Cardiac fibroblast (primary cell): Measurements from ENCODE around the gene NDUFA13.

Experiments used
- DNase-seq, 2 donors: peaks; one replicate each; pipeline versions ENCODE4 v3.0.0 to v3.0.0-alpha.2; 2010; ENCODE audit warnings: low read depth in 2 of 2
- H3K4me3 ChIP-seq, 2 donors: replicated peaks in 1 of 2; 1 replicate in 1 of 2; 2 replicates in 1 of 2; pipeline ENCODE4 v1.5.1; 2011; ENCODE audit warnings: low read depth in 2 of 2, low read length in 2 of 2, mild to moderate bottlenecking in 2 of 2, moderate library complexity in 1 of 2
- CTCF ChIP-seq: IDR thresholded peaks from one replicate; pipeline ENCODE4 v1.5.1; 2011; ENCODE audit warnings: low read depth, mild to moderate bottlenecking, low read length, inconsistent platforms

Gene NDUFA13

GRCh38 chr19:19513682-19514081, 2.3 kb upstream of the NDUFA13 start:
- no peak overlapping the region for H3K4me3 ChIP-seq
- no peak for DNase-seq
- TF ChIP-seq CTCF = no peak

GRCh38 chr19:19514215-19514657, 1.8 kb upstream of the NDUFA13 start:
- peak overlapping the region; percentile 3 to 15 for H3K4me3 ChIP-seq
- TF ChIP-seq CTCF = no peak
- DNase-seq = peak; percentile 61 to 79

GRCh38 chr19:19514881-19515641, 964 bp upstream of the NDUFA13 start, which contains the start of gene TSSK6:
TSS of gene TSSK6 (minus strand) at chr19:19515548. CDS start at chr19:19515427, 121 bp downstream.
- TF ChIP-seq CTCF = no peak
- no peak for DNase-seq
- peak within 1 kb of the TSS; percentile 74 to 85 for H3K4me3 ChIP-seq

- H3K4me3 ChIP-seq = peak overlapping the region in 1 of 2 donors; percentile 85
- DNase-seq = no peak
- no peak for TF ChIP-seq CTCF
Measured at GRCh38 chr19:19517235-19517619, 1.2 kb downstream of the NDUFA13 start.

- H3K4me3 ChIP-seq = no peak overlapping the region
- TF ChIP-seq CTCF = no peak
- no peak for DNase-seq
Measured at GRCh38 chr19:19520989-19521388, 5.0 kb downstream of the NDUFA13 start.

GRCh38 chr19:19523177-19523576, 7.2 kb downstream of the NDUFA13 start:
- TF ChIP-seq CTCF = no peak
- no peak overlapping the region for H3K4me3 ChIP-seq
- no peak for DNase-seq

- DNase-seq = no peak
- TF ChIP-seq CTCF = no peak
- H3K4me3 ChIP-seq = no peak overlapping the region
Measured at GRCh38 chr19:19524053-19524452, 8.0 kb downstream of the NDUFA13 start.
